Cortex of kidney (tissue), 1 donor: Measurements from ENCODE around the gene ZBED1.
"Not testable (repeated sequence)": the region's sequence is repeated elsewhere in the genome, so short reads cannot be mapped to it uniquely, and the experiment has no call there.

Source experiments
- DNase-seq: peaks from one replicate; lab custom pipeline; 2025; lab: John Stamatoyannopoulos, UW

ZBED1 gene

DNA sequence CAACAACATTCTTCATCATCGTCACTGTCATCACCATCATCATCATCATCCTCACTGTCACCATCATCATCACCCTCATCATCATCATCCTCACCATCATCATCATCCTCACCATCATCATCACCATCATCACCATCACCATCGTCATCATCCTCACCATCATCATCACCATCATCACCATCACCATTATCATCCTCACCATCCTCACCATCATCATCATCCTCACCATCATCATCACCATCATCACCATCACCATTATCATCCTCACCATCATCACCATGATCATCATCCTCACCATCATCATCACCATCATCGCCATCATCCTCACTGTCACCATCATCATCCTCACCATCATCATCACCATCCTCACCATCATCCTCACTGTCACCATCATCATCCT lies 18.9 kb upstream of the ZBED1 start:
- not testable (repeated sequence) for DNase-seq

DNA sequence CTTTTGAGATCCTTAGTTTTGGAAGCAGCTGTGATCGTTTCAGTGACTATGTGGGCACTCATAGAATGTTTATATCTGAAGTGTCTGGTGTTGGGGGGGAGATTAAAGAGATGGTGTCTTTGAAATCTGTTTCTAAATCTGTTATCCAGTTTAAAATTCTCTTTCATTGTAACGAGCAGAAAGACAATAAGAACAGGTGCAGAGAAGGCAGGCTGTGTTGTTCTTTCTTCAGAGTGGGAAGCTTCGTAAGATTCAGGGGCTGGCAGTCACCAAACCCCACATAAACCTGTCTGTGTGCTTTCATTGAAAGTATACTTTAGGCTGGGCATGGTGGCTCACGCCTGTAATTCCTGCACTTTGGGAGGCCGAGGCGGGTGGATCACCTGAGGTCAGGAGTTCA lies 16.3 kb upstream of the ZBED1 start:
- no peak for DNase-seq

DNA sequence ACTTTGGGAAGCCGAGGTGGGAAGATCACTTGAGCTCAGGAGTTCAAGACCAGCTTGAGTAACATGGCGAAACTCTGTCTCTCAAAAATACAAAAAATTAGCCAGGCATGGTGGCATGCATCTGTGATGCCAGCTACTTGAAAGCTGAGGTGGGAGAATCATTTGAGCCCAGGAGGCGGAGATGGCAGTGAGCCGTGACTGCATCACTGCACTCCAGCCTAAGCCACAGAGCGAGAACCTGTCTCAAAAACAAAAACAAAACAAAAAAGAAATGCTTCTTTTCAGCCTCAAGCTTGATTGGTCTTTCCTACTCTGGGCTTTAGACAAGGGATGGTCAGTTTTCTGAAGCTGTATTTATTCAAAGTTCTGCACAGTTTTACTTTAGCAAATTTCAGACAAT lies 15.8 kb upstream of the ZBED1 start:
- no peak for DNase-seq

DNA sequence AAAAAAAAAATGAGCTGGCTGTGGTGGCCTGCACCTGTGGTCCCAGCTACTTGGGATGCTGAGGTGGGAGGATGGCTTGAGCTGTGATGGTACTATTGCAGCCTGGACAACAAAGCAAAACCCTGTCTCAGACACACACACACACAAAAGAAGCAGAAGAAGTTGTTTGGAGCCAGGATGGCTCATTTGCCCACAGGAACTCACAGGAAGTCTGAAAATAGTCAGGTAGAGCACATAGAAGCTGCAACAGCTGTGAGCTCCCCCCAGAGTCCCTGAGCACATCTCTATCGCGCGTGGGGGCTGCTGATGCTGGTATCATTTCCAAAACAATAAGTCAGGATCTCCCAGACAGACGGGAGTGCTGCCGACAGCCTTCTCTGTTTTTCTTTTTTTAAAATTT lies 13.4 kb upstream of the ZBED1 start:
- no peak for DNase-seq

DNA sequence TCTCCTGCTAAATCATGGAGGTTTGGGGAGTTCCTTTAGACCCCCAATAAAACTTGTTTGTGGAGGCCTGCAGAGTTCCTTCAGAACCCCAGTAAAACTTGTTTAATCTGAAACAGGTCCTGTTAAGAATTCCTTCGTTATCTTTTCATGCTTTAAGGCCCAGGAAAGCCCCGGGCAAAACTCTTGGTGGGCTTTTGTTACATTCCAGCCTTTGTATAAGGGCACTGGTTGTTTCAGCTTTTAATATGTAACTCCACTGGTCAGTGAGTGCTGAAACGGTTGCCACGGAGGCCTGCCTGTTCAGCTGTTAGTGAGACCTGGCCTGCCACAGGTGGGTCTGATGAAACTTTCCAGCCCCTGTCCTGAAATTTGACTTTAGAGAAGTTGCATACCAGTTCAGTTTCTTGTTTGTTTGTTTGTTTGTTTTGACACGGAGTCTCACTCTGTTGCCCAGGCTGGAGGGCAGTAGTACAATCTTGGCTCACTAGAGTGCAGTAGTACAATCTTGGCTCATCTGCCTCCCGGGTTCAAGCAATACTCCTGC lies 12.4 kb upstream of the ZBED1 start:
- DNase-seq, result no peak

DNA sequence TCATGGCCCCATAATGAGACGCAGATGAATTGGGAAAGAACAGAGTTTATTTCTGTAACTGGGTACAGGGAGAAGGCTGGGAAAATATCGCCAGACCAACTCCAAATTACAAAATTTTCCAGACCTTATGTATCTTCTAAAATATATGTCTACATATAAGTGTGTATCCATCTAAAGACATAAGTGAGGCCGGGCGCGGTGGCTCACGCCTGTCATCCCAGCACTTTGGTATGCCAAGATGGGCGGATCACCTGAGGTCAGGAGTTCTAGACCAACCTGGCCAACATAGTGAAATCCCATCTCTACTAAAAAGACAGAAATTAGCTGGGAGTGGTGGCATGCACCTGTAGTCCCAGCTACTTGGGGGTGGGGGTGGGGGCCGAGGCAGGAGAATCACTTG lies 11.7 kb upstream of the ZBED1 start:
- DNase-seq, result no peak

DNA sequence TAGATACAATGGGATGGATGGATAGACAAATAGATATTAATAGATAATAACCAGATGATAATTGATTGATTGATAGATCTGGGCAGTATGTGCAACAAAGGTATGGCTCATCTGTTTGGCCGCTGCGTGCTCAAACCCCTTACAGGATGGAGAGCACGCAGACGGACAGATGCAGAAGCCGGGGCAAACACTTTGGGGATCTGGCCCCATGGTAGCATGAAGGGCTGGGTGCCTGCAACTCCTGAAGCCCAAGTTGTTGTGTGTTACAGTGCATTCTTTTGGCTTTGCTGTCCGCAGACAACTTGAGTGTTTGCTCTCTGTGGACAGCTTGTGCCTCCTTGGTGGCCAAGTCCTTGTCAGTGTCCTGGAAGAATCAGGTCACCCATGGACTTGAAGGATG lies 10.6 kb upstream of the ZBED1 start:
- DNase-seq, result no peak

DNA sequence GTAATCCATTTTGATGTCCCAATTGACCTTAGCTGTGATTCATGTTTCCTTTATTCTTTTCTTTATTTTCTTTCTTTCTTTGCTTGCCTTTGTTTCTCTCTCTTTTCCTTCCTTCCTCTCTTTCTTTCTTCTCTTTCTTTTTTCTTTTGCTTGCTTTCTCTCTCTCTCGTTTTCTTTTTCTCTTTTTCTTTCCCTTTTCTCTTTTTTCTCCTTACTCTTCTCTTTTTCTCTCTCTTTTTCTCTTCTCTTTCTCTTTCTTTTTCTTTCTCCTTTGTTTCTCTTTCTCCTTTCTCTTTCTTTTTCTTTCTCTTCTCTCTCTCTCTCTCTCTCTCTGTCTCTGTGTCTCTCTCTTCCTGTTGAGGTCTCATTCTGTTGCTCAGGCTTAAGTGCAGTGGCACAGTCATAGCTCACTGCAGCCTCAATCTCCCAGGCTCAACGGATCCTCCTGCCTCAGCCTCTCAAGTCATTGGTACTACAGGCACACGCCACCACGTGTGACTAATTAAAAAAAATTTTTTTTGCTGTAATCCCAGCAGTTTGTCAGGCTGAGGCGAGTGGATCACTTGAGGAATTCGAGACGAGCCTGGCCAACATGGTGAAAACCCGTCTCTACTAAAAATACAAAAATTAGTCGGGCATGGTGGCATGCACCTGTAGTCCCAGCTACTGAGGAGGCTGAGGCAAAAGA lies 8.0 kb upstream of the ZBED1 start:
- no peak for DNase-seq

DNA sequence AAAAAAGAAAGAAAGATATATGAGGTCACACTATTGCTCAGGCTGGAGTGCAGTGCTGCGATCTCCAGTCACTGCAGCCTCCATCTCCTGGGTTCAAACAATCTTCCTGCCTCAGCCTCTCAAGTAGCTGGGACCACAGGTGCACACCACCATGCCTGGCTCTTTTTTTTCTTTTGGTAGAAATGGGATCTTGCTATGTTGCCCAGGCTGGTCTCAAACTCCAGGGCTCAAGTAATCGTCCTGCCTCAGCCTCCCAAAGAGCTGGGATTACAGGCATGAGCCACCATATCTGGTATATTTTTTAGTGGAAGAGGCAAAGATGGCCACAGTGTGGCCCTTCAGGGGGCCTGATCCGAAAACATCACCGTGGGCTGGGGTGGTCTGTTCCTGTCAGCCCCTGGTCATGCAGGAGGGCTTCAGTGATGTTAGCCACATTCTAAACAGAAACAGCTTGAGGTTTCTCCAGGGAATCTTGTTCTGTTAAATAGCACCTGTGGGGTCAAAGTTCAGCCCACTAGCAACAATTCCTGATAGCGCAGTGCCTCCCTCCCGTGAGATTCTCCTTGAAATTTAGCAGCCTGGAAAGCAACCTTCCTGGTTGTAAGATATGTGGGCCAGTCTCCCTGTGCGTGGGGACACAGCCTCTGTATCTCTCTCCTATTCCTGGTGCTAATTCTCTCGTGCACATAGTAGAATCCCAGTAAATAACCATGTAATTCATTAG lies 7.3 kb upstream of the ZBED1 start:
- no peak for DNase-seq

DNA sequence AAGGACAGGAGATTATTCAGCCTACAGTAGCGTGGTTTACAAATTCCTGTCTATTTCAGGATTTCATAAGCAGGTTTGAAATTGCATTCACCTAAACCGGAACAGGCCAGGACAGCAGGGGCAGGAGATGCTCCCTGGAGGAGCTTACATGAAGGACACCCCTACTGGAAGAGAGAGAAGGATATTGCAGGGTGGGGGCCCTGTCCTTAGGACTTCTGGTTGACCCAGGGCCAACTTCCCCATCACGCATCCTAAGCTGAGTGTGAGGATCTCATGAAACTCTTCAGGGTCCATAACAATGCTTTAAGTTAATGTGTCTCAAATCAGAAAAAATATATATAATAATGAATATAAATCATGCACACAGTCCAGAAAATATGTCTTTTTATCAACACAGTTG lies 6.4 kb upstream of the ZBED1 start:
- DNase-seq, result no peak

DNA sequence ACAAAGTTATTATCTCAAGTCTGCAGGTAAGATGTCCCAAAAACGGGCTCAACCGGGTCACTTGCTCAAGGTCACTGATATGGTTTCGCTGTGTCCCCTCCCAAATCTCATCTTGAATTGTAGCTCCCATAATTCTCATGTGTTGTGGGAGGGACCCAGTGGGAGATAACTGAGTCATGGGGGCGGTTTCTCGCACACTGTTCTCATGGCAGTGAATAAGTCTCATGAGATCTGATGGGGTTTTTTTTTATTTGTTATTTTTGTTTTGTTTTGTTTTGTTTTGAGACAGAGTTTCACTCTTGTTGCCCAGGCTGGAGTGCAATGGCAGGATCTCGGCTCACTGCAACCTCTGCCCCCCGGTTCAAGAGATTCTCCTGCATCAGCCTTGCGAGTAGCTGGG lies 4.6 kb upstream of the ZBED1 start:
- not testable (repeated sequence) for DNase-seq

DNA sequence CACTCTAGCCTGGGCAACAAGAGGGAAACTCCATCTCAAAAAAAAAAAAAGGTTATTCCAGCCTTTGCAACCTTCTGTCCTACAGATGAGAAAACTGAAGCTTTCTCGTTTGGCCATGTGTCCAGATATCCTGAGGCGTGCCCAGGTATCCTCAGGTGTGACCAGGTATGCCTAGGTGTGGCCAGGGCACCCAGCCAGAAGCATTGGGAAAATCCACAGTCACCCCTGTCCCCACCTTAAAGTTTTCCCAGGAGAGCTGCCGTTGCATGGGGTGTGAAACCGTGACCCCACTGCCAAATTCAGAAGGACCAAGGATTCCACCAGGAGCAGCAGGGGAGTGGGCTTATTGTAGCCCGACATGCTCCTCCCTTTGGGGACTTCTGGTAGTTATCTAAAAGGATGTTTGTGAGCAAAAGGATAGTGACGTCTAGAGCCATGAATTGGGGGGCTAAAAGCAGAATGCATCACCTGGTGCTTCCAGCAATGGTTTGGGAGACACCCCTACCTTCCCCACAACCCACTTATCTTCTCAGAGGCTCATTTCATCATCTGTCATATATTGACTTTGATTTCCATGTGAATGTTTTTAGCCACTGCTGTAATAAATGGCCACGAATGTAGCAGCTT lies 4.0 kb upstream of the ZBED1 start:
- DNase-seq, result no peak

DNA sequence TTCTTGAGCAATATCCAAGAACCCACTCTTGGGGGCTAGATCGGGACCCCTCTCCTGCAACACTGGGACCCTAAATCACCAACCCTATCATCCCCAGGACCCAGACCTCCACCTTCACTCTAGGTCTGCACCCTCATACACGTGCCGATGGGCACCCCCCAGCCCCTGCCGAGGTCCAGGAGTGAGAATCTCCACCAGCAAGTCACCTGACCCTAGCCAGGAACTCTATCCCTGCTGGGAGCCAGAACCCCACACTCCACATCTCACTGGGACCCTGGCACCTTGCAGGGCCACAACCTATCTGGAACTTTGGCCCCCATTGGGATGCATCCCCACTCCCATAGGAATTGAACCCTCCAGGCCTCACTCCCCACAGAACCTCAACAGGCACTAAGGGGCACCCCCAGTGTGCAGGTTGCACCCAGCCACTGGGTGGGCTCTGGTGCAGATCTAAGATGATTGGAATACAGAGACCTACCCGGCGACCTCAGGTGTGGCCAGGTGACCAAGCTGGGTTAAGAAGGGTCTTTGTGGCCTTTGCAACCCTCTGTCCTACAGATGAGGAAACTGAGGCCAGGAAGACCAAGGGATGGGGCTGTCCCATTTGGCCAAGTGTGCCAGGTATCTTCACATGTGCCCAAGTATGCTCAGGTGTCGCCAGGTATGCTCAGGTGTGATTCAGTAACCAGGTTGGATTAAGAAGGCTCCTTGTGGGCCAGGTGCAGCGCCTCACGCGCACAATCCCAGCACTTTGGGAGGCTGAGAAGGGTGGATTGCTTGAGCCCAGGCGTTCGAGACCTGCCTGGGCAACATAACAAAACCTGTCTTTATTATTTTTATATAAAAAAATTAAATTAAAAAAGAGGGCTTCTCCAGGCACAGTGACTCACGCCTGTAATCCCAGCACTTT lies 3.1 kb upstream of the ZBED1 start:
- DNase-seq, result no peak

DNA sequence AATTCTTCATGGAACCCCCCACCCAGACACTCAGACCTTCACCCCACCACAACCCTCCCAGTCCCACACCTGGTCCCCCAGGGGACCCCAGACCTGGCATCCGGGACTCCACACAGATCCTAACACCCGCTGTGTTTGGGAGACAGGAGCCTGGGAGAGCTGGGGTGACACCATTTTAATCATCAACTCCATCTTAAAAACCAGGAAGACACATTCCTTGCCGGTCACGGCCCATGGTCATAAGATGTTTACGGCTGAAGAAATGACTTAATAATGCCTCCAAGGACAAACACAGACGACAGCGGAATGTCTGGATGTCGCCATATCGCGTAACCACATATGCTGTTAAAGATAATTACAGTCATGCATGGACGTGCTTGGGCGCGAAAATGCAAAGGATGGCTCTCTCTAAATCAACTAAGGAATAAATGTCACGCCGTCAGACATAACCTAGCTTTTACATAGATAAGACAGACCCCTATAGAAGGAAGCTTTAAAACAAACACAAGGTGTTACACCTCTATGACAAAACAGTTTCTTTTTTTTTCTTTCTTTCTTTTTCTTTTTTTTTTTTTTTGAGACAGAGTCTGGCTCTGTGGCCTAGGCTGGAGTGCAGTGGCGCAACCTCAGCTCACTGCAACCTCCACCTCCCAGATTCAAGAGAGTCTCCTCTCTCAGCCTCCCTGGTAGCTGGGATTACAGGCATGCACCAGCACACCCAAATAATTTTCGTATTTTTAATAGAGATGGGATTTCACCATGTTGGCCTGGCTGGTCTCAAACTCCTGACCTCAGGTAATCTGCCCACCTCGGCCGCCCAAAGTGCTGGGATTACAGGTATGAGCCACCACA lies 2.1 kb upstream of the ZBED1 start:
- DNase-seq, result no peak

DNA sequence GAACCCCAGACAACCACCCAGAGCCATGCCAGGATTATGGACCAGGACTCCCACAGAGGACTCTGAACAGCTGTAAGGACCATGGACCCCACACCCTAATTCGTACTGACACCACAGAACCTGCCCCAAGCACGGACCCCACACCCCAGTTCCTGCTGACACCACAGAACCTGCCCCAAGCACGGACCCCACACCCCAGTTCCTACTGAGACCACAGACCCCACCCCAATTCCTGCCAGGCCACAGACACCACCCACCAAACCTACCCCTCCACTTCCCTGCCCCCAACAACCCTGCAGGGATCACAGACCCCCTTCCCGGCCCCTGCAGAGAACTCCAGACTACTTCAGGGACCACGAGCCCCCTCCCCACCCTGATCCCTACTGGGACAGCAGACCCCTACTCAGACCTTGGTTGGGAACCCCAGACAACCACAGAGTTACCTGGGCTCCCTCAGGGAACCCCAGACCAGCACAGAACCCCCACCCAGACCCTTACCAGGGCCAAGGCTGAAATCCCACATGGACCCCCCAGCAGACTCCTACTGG lies 1.4 kb upstream of the ZBED1 start:
- no peak for DNase-seq

DNA sequence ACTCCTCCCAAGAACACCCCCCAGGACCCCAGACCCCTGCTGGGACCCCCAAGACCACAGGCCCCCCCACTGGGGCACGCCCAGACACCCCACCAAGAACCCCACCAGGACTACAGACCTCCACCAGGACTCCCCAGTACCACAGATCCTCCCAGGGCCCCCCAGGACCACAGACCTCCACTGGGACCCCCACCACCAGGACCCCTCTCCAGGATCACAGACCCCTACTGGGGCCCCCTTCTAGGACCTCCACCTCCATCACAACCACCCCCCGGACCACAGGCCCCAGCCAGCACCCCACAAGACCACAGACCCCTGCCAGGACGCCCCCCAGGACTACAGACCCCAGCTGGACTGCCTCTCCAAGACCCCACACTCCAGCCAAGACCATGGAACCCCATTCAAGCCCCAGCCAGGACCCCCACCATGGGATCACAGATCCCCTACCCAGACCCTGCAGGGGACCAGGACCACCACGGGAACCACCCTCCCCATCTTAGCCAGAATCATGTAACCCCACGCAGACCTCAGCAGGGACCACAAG lies 855 bp upstream of the ZBED1 start:
- DNase-seq, result no peak

DNA sequence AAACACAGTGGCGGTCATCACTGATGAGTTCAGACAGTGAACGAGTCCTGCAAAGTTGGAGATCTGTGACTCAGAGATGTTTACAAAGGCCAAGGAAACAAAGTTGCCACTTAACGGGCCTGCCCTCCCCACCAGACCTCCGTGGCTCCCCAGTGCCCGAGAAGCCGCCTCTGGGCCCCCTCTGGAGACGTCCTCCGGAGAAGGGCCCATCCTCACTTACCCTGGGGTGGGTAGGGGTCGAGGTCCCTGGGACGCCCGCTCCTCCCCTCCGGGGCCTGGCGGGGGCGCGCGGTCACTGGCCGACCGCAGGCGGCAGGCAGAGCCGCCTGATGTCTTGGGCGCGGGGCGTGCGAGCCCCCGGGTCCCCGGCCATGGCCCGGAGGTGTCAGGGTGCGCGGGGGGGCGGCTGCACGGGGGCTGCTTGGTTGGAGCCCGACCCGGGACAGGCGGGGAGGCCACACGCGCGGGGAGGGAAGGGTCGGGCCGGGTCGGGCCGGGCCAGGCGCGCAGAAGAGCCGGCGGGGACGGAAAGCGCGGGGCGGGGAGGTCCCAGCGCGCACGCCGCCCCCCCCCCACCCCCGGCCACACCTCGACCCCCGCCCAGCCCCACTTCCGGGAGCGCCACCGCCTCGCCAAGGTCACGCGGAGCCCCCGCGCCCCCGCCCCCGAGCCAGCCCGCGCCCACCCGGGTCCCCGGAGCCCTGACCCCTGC lies 529 bp downstream of the ZBED1 start:
- DNase-seq, result no peak

DNA sequence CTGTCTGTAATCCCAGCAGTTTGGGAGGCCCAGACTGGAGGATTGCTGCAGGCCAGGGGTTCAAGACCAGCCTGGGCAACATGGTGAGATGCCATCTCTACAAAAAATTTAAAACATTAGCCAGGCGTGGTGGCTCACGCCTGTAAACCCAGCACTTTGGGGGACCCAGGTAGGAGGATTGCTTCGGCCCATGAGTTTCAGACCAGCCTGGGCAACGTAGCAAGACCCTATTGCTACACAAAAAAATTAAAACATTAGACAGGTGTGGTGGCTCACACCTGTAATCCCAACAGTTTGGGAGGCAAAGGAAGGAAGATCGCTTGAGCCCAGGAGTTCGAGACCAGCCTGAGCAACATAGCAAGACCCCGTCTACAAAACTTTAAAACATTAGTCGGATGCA lies 1.3 kb downstream of the ZBED1 start:
- no peak for DNase-seq

DNA sequence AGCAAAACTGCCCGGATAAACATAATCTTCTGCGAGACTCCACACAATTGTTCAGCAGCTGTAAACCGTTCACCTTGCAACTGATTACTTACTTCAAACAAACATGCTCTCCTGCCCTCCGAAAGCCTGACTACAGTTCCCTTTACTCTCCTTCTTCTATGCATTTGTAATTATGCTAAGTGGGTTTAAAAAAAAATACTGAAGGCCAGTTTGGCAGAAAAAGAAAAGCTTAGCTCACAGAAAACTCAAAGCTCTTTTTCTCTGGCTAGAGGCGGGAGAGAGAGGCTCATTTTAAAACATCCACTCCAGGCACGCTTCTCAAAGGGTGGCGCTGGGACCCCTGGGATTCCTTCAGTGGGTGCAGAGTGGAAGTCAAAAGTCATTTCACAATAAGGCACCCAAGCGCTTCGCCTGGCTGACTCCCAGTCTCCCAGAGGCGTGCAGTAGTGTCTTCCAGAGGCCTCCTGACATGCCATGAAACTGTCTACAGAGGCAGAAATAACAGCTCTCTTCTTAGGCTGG lies 1.9 kb downstream of the ZBED1 start:
- DNase-seq, result no peak
